Measurements from ENCODE around the gene ECD.

GRCh38 chr10:73141603-73142002 lies 26.2 kb downstream of the ECD start:
- no peak for TF ChIP-seq CTCF (IDR thresholded peaks at IDR 0.05; ENCODE audit: low read length)
- TF ChIP-seq EZH2 (optimal IDR thresholded peaks at IDR 0.05; ENCODE audit: low read depth, low read length): no peak
- TF ChIP-seq EZH2phosphoT487 (IDR thresholded peaks at IDR 0.05; ENCODE audit: low read length): no peak

All from MM.1S (cell line).